Measurements from ENCODE around the gene HOXA6. TPM values are rescaled to one million over a fixed set of nuclear protein-coding genes. Genes with fewer than 3 reads are reported as not detected.

Gene HOXA6
- total RNA-seq, 1 experiment from 2014 or later: not detected

DNA sequence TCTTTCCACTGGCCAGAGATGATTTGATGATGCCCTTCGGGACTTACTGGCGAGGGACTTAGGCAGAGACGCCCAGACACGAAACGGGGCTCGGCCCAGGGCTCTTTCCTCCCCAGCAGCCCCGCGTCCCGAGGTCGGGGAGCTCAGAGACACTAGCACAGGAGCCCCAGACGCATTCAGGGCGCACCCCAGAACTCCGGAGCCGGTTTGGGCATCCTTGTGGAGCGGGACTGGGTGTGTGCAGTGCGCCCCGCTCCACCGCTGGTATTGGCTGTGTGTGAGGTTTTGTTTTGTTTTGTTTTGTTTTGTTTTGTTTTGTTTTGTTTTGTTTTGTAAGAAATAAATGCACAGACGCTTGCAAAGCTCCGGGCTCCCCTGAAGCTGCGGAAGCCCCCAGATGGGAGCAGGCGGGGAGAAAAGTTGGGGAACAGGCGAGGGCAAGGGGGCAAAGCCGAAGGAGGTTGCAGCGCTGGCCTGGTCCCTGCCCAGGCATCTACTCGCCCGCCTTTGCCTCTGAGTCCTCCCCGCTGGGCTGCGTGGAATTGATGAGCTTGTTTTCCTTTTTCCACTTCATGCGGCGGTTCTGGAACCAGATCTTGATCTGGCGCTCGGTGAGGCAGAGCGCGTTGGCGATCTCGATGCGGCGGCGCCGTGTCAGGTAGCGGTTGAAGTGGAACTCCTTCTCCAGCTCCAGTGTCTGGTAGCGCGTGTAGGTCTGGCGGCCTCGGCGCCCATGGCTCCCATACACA is 2.2 kb downstream of the HOXA6 start (continued):
- TF ChIP-seq, protein P1, sequence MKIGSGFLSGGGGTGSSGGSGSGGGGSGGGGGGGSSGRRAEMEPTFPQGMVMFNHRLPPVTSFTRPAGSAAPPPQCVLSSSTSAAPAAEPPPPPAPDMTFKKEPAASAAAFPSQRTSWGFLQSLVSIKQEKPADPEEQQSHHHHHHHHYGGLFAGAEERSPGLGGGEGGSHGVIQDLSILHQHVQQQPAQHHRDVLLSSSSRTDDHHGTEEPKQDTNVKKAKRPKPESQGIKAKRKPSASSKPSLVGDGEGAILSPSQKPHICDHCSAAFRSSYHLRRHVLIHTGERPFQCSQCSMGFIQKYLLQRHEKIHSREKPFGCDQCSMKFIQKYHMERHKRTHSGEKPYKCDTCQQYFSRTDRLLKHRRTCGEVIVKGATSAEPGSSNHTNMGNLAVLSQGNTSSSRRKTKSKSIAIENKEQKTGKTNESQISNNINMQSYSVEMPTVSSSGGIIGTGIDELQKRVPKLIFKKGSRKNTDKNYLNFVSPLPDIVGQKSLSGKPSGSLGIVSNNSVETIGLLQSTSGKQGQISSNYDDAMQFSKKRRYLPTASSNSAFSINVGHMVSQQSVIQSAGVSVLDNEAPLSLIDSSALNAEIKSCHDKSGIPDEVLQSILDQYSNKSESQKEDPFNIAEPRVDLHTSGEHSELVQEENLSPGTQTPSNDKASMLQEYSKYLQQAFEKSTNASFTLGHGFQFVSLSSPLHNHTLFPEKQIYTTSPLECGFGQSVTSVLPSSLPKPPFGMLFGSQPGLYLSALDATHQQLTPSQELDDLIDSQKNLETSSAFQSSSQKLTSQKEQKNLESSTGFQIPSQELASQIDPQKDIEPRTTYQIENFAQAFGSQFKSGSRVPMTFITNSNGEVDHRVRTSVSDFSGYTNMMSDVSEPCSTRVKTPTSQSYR (CRISPR knock-in tag; IDR thresholded peaks at IDR 0.05): no peak
- TF ChIP-seq, protein P2, sequence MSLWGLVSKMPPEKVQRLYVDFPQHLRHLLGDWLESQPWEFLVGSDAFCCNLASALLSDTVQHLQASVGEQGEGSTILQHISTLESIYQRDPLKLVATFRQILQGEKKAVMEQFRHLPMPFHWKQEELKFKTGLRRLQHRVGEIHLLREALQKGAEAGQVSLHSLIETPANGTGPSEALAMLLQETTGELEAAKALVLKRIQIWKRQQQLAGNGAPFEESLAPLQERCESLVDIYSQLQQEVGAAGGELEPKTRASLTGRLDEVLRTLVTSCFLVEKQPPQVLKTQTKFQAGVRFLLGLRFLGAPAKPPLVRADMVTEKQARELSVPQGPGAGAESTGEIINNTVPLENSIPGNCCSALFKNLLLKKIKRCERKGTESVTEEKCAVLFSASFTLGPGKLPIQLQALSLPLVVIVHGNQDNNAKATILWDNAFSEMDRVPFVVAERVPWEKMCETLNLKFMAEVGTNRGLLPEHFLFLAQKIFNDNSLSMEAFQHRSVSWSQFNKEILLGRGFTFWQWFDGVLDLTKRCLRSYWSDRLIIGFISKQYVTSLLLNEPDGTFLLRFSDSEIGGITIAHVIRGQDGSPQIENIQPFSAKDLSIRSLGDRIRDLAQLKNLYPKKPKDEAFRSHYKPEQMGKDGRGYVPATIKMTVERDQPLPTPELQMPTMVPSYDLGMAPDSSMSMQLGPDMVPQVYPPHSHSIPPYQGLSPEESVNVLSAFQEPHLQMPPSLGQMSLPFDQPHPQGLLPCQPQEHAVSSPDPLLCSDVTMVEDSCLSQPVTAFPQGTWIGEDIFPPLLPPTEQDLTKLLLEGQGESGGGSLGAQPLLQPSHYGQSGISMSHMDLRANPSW (CRISPR knock-in tag; conservative IDR thresholded peaks at IDR 0.05; ENCODE audit: low read depth): no peak
- TF ChIP-seq, protein P3, sequence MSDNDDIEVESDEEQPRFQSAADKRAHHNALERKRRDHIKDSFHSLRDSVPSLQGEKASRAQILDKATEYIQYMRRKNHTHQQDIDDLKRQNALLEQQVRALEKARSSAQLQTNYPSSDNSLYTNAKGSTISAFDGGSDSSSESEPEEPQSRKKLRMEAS (CRISPR knock-in tag; IDR thresholded peaks at IDR 0.05): no peak
- TF ChIP-seq, protein P4, sequence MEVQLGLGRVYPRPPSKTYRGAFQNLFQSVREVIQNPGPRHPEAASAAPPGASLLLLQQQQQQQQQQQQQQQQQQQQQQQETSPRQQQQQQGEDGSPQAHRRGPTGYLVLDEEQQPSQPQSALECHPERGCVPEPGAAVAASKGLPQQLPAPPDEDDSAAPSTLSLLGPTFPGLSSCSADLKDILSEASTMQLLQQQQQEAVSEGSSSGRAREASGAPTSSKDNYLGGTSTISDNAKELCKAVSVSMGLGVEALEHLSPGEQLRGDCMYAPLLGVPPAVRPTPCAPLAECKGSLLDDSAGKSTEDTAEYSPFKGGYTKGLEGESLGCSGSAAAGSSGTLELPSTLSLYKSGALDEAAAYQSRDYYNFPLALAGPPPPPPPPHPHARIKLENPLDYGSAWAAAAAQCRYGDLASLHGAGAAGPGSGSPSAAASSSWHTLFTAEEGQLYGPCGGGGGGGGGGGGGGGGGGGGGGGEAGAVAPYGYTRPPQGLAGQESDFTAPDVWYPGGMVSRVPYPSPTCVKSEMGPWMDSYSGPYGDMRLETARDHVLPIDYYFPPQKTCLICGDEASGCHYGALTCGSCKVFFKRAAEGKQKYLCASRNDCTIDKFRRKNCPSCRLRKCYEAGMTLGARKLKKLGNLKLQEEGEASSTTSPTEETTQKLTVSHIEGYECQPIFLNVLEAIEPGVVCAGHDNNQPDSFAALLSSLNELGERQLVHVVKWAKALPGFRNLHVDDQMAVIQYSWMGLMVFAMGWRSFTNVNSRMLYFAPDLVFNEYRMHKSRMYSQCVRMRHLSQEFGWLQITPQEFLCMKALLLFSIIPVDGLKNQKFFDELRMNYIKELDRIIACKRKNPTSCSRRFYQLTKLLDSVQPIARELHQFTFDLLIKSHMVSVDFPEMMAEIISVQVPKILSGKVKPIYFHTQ (CRISPR knock-in tag; IDR thresholded peaks at IDR 0.05): no peak
- TF ChIP-seq, protein P5, sequence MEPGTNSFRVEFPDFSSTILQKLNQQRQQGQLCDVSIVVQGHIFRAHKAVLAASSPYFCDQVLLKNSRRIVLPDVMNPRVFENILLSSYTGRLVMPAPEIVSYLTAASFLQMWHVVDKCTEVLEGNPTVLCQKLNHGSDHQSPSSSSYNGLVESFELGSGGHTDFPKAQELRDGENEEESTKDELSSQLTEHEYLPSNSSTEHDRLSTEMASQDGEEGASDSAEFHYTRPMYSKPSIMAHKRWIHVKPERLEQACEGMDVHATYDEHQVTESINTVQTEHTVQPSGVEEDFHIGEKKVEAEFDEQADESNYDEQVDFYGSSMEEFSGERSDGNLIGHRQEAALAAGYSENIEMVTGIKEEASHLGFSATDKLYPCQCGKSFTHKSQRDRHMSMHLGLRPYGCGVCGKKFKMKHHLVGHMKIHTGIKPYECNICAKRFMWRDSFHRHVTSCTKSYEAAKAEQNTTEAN (CRISPR knock-in tag; IDR thresholded peaks at IDR 0.05): no peak
- TF ChIP-seq ZNF423 (CRISPR knock-in tag; IDR thresholded peaks at IDR 0.05): no peak

DNA sequence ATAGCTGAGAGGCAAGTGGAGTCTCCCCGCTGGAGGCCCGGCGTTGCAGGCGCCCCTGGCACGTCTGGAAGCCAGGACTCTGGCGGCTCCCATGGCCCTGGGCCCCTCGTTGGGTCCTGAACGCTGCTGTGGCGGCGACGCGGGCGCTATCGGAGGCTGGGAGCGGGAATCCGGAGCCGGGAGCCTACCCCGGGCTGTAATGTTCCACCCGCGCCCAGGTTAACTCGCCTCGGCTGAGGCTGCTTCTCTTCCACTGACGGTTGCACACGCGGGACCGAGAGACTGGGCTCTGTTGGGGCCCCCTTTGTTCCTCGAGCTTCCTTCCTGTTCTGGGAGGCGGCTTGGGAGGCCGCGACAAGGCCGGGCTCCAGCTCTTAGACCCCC is 2.8 kb downstream of the HOXA6 start:
- Mint-ChIP-seq H3K4me3 (0 out of 2 replicates have a peak overlapping the region, but pooled peaks have one; percentile 20), H3K36me3 (no peaks in the 10 kb centered on the region)

More for the DNA sequence above, 2.8 kb downstream of the HOXA6 start:
- TF ChIP-seq, protein P6, sequence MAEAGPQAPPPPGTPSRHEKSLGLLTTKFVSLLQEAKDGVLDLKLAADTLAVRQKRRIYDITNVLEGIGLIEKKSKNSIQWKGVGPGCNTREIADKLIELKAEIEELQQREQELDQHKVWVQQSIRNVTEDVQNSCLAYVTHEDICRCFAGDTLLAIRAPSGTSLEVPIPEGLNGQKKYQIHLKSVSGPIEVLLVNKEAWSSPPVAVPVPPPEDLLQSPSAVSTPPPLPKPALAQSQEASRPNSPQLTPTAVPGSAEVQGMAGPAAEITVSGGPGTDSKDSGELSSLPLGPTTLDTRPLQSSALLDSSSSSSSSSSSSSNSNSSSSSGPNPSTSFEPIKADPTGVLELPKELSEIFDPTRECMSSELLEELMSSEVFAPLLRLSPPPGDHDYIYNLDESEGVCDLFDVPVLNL (CRISPR knock-in tag; IDR thresholded peaks at IDR 0.05; ENCODE audit: borderline replicate concordance, low read depth): no peak
- TF ChIP-seq GABPB1 (CRISPR knock-in tag; IDR thresholded peaks at IDR 0.05) (no peak), TEAD4 (CRISPR knock-in tag; IDR thresholded peaks at IDR 0.05) (no peak), ZNF263 (CRISPR knock-in tag; IDR thresholded peaks at IDR 0.05; ENCODE audit: low read depth) (0 out of 2 replicates have a peak, but pooled peaks have one; percentile 13), ETV6 (CRISPR knock-in tag; IDR thresholded peaks at IDR 0.05) (no peak)
- TF ChIP-seq, protein P7, sequence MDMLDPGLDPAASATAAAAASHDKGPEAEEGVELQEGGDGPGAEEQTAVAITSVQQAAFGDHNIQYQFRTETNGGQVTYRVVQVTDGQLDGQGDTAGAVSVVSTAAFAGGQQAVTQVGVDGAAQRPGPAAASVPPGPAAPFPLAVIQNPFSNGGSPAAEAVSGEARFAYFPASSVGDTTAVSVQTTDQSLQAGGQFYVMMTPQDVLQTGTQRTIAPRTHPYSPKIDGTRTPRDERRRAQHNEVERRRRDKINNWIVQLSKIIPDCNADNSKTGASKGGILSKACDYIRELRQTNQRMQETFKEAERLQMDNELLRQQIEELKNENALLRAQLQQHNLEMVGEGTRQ (CRISPR knock-in tag; IDR thresholded peaks at IDR 0.05): no peak
- TF ChIP-seq, protein P5 (CRISPR knock-in tag; IDR thresholded peaks at IDR 0.05): no peak
- TF ChIP-seq, protein P8, sequence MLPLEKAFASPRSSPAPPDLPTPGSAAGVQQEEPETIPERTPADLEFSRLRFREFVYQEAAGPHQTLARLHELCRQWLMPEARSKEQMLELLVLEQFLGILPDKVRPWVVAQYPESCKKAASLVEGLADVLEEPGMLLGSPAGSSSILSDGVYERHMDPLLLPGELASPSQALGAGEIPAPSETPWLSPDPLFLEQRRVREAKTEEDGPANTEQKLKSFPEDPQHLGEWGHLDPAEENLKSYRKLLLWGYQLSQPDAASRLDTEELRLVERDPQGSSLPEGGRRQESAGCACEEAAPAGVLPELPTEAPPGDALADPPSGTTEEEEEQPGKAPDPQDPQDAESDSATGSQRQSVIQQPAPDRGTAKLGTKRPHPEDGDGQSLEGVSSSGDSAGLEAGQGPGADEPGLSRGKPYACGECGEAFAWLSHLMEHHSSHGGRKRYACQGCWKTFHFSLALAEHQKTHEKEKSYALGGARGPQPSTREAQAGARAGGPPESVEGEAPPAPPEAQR (CRISPR knock-in tag; IDR thresholded peaks at IDR 0.05): no peak
- POLR2A ChIA-PET: no interaction called here
- H3K9me3 Mint-ChIP-seq: no peaks in the 10 kb centered on the region
- CTCF ChIA-PET: interaction anchor here (1.2 to 2.5 kb wide), 11 partner anchors 11 to 768 kb away, joined by 3 to 9 read pairs (median 5); partner anchors contain the start of gene HOXA11
- H3K27me3 Mint-ChIP-seq (ENCODE audit: low read depth): peaks cover 100% of the 10 kb centered on the region
- peaks cover 24% of the 10 kb centered on the region for H3K4me1 Mint-ChIP-seq
- no peak for ATAC-seq
- peak; percentile 38 for DNase-seq (ENCODE audit: low spot score)
- no peak overlapping the region for H3K27ac Mint-ChIP-seq
